Measurements from ENCODE around the gene PIMREG.

Gene PIMREG

GRCh38 chr17:6429266-6429665 lies 15.0 kb upstream of the PIMREG start:
- TF ChIP-seq, protein P1, sequence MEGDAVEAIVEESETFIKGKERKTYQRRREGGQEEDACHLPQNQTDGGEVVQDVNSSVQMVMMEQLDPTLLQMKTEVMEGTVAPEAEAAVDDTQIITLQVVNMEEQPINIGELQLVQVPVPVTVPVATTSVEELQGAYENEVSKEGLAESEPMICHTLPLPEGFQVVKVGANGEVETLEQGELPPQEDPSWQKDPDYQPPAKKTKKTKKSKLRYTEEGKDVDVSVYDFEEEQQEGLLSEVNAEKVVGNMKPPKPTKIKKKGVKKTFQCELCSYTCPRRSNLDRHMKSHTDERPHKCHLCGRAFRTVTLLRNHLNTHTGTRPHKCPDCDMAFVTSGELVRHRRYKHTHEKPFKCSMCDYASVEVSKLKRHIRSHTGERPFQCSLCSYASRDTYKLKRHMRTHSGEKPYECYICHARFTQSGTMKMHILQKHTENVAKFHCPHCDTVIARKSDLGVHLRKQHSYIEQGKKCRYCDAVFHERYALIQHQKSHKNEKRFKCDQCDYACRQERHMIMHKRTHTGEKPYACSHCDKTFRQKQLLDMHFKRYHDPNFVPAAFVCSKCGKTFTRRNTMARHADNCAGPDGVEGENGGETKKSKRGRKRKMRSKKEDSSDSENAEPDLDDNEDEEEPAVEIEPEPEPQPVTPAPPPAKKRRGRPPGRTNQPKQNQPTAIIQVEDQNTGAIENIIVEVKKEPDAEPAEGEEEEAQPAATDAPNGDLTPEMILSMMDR (IDR thresholded peaks at IDR 0.05; ENCODE audit: low read length): no peak
- no peak for TF ChIP-seq EZH2 (IDR thresholded peaks at IDR 0.05; ENCODE audit: borderline replicate concordance, low read length)
- H3K36me3 ChIP-seq (ENCODE audit: insufficient read depth, low read length): no peaks in the 10 kb centered on the region
- no peak overlapping the region for H3K4me3 ChIP-seq (ENCODE audit: low read depth, low read length, poor library complexity, severe bottlenecking)

GRCh38 chr17:6430769-6431168 lies 13.5 kb upstream of the PIMREG start:
- Histone ChIP-seq H3F3A (ENCODE audit: insufficient read depth, low read length) (no peaks in the 10 kb centered on the region), H3K9me3 (ENCODE audit: low read length) (no peaks in the 10 kb centered on the region)

More at GRCh38 chr17:6429266-6429665, 15.0 kb upstream of the PIMREG start:
- Histone ChIP-seq H2AFZ (ENCODE audit: low read length) (no peak overlapping the region), H3K4me2 (ENCODE audit: low read length) (no peak overlapping the region), H3F3A (ENCODE audit: insufficient read depth, low read length) (no peaks in the 10 kb centered on the region), H3K27me3 (ENCODE audit: insufficient read depth, low read length) (0 out of 2 replicates have a peak, but pooled peaks cover 5% of the 10 kb centered on the region), H4K20me1 (ENCODE audit: insufficient read depth, low read length) (no peaks in the 10 kb centered on the region), H3K27ac (ENCODE audit: low read depth, low read length, poor library complexity, severe bottlenecking) (no peak overlapping the region), H3K9me2 (ENCODE audit: low read depth, low read length) (no peaks in the 10 kb centered on the region), H3K4me1 (ENCODE audit: insufficient read depth, low read length, severe bottlenecking) (no peaks in the 10 kb centered on the region), H3K79me2 (ENCODE audit: insufficient read depth, low read length) (no peaks in the 10 kb centered on the region), H3K9me3 (ENCODE audit: low read length) (no peaks in the 10 kb centered on the region), H3K9ac (ENCODE audit: low read length) (no peak overlapping the region)

DNA sequence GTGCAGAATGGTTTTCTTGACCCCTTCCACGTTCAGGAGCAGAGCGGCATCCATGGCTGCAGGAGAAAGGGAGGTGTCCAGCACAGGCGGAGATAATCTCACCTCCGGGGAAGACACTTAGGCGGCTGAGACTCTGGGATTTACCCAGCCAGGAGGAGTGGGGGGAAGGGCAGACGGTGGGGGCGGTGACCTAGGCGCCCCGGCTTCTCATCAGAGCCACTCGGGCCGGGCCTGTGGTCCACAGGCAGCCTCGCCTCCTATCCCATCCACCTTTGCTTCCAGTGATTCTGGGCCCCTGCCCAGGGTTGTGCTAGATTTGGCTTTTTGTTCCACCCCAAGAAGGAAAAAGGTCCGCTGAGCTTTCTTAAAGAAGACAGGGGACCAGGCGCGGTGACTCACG lies 9.2 kb upstream of the PIMREG start, which contains the start of gene AIPL1:
Gene AIPL1, minus strand, starts transcription at position 71 of the 400 bp plus-strand sequence. Its CDS starts 17 bp downstream, at position 54.
- Histone ChIP-seq H4K20me1 (ENCODE audit: insufficient read depth, low read length) (no peaks in the 10 kb centered on the region), H3K9me3 (ENCODE audit: low read length) (no peaks in the 10 kb centered on the region), H3K36me3 (ENCODE audit: insufficient read depth, low read length) (no peaks in the 10 kb centered on the region), H2AFZ (ENCODE audit: low read length) (no peak within 1 kb of the TSS), H3F3A (ENCODE audit: insufficient read depth, low read length) (no peaks in the 10 kb centered on the region), H3K27ac (ENCODE audit: low read depth, low read length, poor library complexity, severe bottlenecking) (no peak within 1 kb of the TSS), H3K4me3 (ENCODE audit: low read depth, low read length, poor library complexity, severe bottlenecking) (no peak within 1 kb of the TSS), H3K4me1 (ENCODE audit: insufficient read depth, low read length, severe bottlenecking) (no peaks in the 10 kb centered on the region), H3K79me2 (ENCODE audit: insufficient read depth, low read length) (no peaks in the 10 kb centered on the region), H3K9me2 (ENCODE audit: low read depth, low read length) (no peaks in the 10 kb centered on the region), H3K9ac (ENCODE audit: low read length) (no peak within 1 kb of the TSS), H3K27me3 (ENCODE audit: insufficient read depth, low read length) (no peaks in the 10 kb centered on the region), H3K4me2 (ENCODE audit: low read length) (no peak within 1 kb of the TSS)
- TF ChIP-seq, protein P1 (IDR thresholded peaks at IDR 0.05; ENCODE audit: low read length): no peak
- TF ChIP-seq EZH2 (IDR thresholded peaks at IDR 0.05; ENCODE audit: borderline replicate concordance, low read length): no peak

More at GRCh38 chr17:6430769-6431168, 13.5 kb upstream of the PIMREG start:
- Histone ChIP-seq H3K9ac (ENCODE audit: low read length) (no peak overlapping the region), H3K9me2 (ENCODE audit: low read depth, low read length) (no peaks in the 10 kb centered on the region), H3K79me2 (ENCODE audit: insufficient read depth, low read length) (no peaks in the 10 kb centered on the region), H3K4me3 (ENCODE audit: low read depth, low read length, poor library complexity, severe bottlenecking) (no peak overlapping the region), H3K4me2 (ENCODE audit: low read length) (no peak overlapping the region), H3K27me3 (ENCODE audit: insufficient read depth, low read length) (0 out of 2 replicates have a peak, but pooled peaks cover 5% of the 10 kb centered on the region), H2AFZ (ENCODE audit: low read length) (no peak overlapping the region), H3K36me3 (ENCODE audit: insufficient read depth, low read length) (no peaks in the 10 kb centered on the region), H4K20me1 (ENCODE audit: insufficient read depth, low read length) (no peaks in the 10 kb centered on the region), H3K27ac (ENCODE audit: low read depth, low read length, poor library complexity, severe bottlenecking) (no peak overlapping the region), H3K4me1 (ENCODE audit: insufficient read depth, low read length, severe bottlenecking) (no peaks in the 10 kb centered on the region)
- TF ChIP-seq EZH2 (IDR thresholded peaks at IDR 0.05; ENCODE audit: borderline replicate concordance, low read length): no peak
- TF ChIP-seq, protein P1 (IDR thresholded peaks at IDR 0.05; ENCODE audit: low read length): no peak; the same call in 1 of the 2 replicates

All from OCI-LY1 (cell line).